Measurements from ENCODE around the gene CITED1. TPM values are rescaled to one million over a fixed set of nuclear protein-coding genes. Genes with fewer than 3 reads are reported as not detected.

The CITED1 gene
- total RNA-seq, 1 donor from 2014 or later = 0.69 TPM

DNA sequence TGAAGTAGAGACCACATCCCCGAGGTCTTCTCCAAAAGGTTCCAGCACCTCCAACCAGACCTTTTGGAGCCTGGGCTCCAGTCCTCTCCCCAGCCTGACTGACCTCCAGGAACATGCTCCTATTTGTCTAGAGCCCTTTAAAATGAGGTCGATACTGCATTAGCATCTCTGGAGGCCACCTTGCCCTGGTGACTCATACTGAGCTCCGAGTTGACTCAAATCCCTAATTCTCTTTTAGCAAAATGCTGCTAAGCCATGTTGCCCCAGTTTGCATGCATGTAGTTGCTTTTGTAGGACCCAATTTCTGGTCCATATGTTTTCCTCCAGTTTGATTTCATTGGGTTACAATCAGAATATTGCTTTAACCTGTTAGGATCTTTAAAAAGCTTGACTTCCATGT is 43.5 kb upstream of the CITED1 start:
- Histone ChIP-seq H3K79me2 (ENCODE audit: low read depth) (no peaks in the 10 kb centered on the region), H3K4me2 (no peak overlapping the region), H2AFZ (replicated peaks) (no peak overlapping the region), H3K27me3 (no peaks in the 10 kb centered on the region), H4K20me1 (ENCODE audit: low read depth) (no peaks in the 10 kb centered on the region), H3K4me1 (no peaks in the 10 kb centered on the region), H3K36me3 (no peaks in the 10 kb centered on the region), H3F3A (ENCODE audit: low read depth) (no peaks in the 10 kb centered on the region), H3K9ac (no peak overlapping the region), H3K27ac (no peak overlapping the region), H3K9me3 (ENCODE audit: low read depth) (no peaks in the 10 kb centered on the region), H3K4me3 (no peak overlapping the region)
- DNase-seq (ENCODE audit: low spot score) = no peak
- Mint-ChIP-seq H3K4me1 (no peaks in the 10 kb centered on the region), H3K27ac (no peak overlapping the region), H3K4me3 (no peak overlapping the region), H3K36me3 (no peaks in the 10 kb centered on the region), H3K9me3 (peaks cover 3% of the 10 kb centered on the region), H3K27me3 (ENCODE audit: insufficient read depth, low read depth) (peaks cover 3% of the 10 kb centered on the region)
- TF ChIP-seq EZH2 (IDR thresholded peaks at IDR 0.05) (no peak), EZH2phosphoT487 (IDR thresholded peaks at IDR 0.05) (no peak)
- TF ChIP-seq, protein P1, sequence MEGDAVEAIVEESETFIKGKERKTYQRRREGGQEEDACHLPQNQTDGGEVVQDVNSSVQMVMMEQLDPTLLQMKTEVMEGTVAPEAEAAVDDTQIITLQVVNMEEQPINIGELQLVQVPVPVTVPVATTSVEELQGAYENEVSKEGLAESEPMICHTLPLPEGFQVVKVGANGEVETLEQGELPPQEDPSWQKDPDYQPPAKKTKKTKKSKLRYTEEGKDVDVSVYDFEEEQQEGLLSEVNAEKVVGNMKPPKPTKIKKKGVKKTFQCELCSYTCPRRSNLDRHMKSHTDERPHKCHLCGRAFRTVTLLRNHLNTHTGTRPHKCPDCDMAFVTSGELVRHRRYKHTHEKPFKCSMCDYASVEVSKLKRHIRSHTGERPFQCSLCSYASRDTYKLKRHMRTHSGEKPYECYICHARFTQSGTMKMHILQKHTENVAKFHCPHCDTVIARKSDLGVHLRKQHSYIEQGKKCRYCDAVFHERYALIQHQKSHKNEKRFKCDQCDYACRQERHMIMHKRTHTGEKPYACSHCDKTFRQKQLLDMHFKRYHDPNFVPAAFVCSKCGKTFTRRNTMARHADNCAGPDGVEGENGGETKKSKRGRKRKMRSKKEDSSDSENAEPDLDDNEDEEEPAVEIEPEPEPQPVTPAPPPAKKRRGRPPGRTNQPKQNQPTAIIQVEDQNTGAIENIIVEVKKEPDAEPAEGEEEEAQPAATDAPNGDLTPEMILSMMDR (IDR thresholded peaks at IDR 0.05) = no peak

DNA sequence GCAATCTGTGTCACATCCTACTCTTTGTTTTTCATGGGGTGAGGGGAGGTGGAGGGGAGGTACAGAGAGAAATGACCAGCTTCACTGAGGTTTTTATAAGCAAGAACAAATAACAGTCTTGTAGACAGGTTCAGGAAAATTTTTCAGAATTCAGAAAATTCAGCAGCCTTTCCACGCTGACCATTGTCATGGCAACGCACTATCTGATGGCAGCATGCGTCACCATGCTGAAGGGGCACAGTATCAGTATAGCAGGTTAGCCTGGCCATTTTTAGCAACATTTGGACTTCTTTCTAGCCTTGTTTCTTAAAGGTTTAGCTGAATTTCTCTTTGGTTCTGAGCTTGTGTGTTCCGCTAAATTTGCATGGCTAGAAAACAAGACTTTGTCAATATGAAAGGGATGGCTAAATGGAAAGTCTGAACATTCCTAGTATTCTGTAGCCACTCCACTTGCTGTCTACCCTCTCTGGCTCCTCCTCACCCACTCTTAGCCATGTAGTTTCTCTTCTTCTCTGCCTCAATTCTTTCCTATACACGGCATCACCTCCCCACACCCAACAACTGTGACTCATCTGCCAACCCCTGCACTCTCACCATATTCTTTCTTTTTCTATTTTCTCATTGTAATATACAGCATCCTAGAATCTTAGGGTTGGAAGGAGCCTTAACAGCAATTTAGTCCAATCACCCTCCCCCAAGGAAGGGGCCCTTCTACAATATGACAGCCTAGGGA is 42.7 kb upstream of the CITED1 start:
- no peaks in the 10 kb centered on the region for H4K20me1 ChIP-seq (ENCODE audit: low read depth)
- H3K4me3 Mint-ChIP-seq = no peak overlapping the region
- H3K36me3 Mint-ChIP-seq = no peaks in the 10 kb centered on the region
- no peaks in the 10 kb centered on the region for H3K79me2 ChIP-seq (ENCODE audit: low read depth)
- no peaks in the 10 kb centered on the region for H3K4me1 Mint-ChIP-seq
- H2AFZ ChIP-seq (replicated peaks) = no peak overlapping the region
- DNase-seq (ENCODE audit: low spot score) = no peak
- no peak overlapping the region for H3K4me2 ChIP-seq
- peaks cover 3% of the 10 kb centered on the region for H3K9me3 Mint-ChIP-seq
- H3K9ac ChIP-seq = no peak overlapping the region
- H3K4me3 ChIP-seq = no peak overlapping the region
- no peaks in the 10 kb centered on the region for H3K27me3 ChIP-seq
- no peaks in the 10 kb centered on the region for H3K9me3 ChIP-seq (ENCODE audit: low read depth)
- H3K4me1 ChIP-seq = no peaks in the 10 kb centered on the region
- H3K27ac ChIP-seq = no peak overlapping the region
- H3K27ac Mint-ChIP-seq = no peak overlapping the region
- TF ChIP-seq, protein P1 (IDR thresholded peaks at IDR 0.05) = no peak
- TF ChIP-seq EZH2phosphoT487 (IDR thresholded peaks at IDR 0.05) (no peak), EZH2 (IDR thresholded peaks at IDR 0.05) (no peak)
- no peaks in the 10 kb centered on the region for H3K36me3 ChIP-seq
- H3K27me3 Mint-ChIP-seq (ENCODE audit: insufficient read depth, low read depth) = peaks cover 3% of the 10 kb centered on the region
- no peaks in the 10 kb centered on the region for H3F3A ChIP-seq (ENCODE audit: low read depth)

DNA sequence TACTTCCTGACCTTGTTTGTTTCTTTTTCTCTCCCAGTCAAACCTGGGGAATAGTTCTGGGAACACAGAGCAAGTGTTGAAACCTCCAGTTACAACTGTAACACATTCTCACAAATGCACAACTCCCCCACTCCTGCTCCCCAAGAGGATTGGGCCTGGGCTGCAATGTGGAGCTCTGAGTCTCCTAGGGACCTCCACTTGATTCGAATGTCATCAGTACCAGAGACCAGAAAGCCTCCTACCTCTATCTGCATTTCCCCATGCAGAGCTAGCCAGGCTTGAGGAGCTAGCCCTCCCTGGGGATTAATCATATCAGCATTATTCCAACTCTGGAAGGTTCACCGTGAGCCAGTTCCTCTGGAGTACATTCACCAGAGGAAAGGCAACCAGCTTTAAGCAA is 41.7 kb upstream of the CITED1 start:
- Mint-ChIP-seq H3K9me3 (peaks cover 3% of the 10 kb centered on the region), H3K36me3 (no peaks in the 10 kb centered on the region), H3K27me3 (ENCODE audit: insufficient read depth, low read depth) (peaks cover 3% of the 10 kb centered on the region), H3K27ac (no peak overlapping the region), H3K4me3 (no peak overlapping the region), H3K4me1 (no peaks in the 10 kb centered on the region)
- H3K9me3 ChIP-seq (ENCODE audit: low read depth) = no peaks in the 10 kb centered on the region
- TF ChIP-seq EZH2 (IDR thresholded peaks at IDR 0.05) = no peak
- TF ChIP-seq EZH2phosphoT487 (IDR thresholded peaks at IDR 0.05) = no peak
- TF ChIP-seq, protein P1 (IDR thresholded peaks at IDR 0.05) = no peak
- no peaks in the 10 kb centered on the region for H3K79me2 ChIP-seq (ENCODE audit: low read depth)
- H3K9ac ChIP-seq = no peak overlapping the region
- H3K4me2 ChIP-seq = no peak overlapping the region
- no peak overlapping the region for H3K4me3 ChIP-seq
- no peaks in the 10 kb centered on the region for H3K4me1 ChIP-seq
- no peaks in the 10 kb centered on the region for H3K36me3 ChIP-seq
- no peak overlapping the region for H2AFZ ChIP-seq (replicated peaks)
- no peak for DNase-seq (ENCODE audit: low spot score)
- no peaks in the 10 kb centered on the region for H3K27me3 ChIP-seq
- no peaks in the 10 kb centered on the region for H4K20me1 ChIP-seq (ENCODE audit: low read depth)
- H3F3A ChIP-seq (ENCODE audit: low read depth) = no peaks in the 10 kb centered on the region
- no peak overlapping the region for H3K27ac ChIP-seq
